Natural killer cell (primary cell): ENCODE data around the gene ARID2. TPM values are rescaled to one million over a fixed set of nuclear protein-coding genes. Genes with fewer than 3 reads are reported as not detected.
A peak's percentile ranks its signal among the peaks of the same experiment; 100 is the strongest.

Source experiments
- ATAC-seq, 3 donors: fragments of 150-1000 bp in 2 of 3; fragments of 200-7000 bp in 1 of 3; cut with Tn5 transposase; 1 replicate in 1 of 3; 2 replicates in 2 of 3; pipeline ENCODE4 v1.10.0; 2021; ENCODE audit warnings: mild to moderate bottlenecking in 2 of 3, moderate library complexity in 2 of 3
- DNase-seq, 2 donors: peaks; one replicate each; pipeline versions ENCODE4 v3.0.0 to v3.0.0-alpha.2; 2013 to 2021; ENCODE audit warnings: mixed read lengths in 1 of 2
- H3K27ac ChIP-seq: one replicate; pipeline ENCODE4 v1.5.1; 2013; ENCODE audit warnings: mild to moderate bottlenecking, low read length
- H3K27me3 ChIP-seq: one replicate; pipeline ENCODE4 v1.6.1; 2013; ENCODE audit warnings: low read length; ENCODE audit not compliant: control insufficient read depth, insufficient read depth
- H3K36me3 ChIP-seq: one replicate; pipeline ENCODE4 v1.6.1; 2013; ENCODE audit warnings: low read length; ENCODE audit not compliant: control insufficient read depth, insufficient read depth
- H3K4me1 ChIP-seq: one replicate; pipeline ENCODE4 v1.6.1; 2013; ENCODE audit warnings: low read length; ENCODE audit not compliant: control insufficient read depth, insufficient read depth
- H3K4me3 ChIP-seq: one replicate; pipeline ENCODE4 v1.5.1; 2013; ENCODE audit warnings: low read length
- H3K9me3 ChIP-seq: one replicate; pipeline ENCODE4 v1.6.1; 2013; ENCODE audit warnings: low read length; ENCODE audit not compliant: control insufficient read depth, insufficient read depth
- H3K27ac Mint-ChIP-seq, 2 donors: one replicate each; pipeline ENCODE4 v1.8.0; 2022; ENCODE audit warnings: mild to moderate bottlenecking in 2 of 2, mixed read lengths in 2 of 2, moderate library complexity in 1 of 2
- H3K27me3 Mint-ChIP-seq, 2 donors: one replicate each; pipeline ENCODE4 v1.8.0; 2022; ENCODE audit warnings: low read depth in 2 of 2, mixed read lengths in 2 of 2
- H3K36me3 Mint-ChIP-seq: one replicate; pipeline ENCODE4 v1.8.0; 2022; ENCODE audit warnings: mixed read lengths
- H3K4me1 Mint-ChIP-seq, 2 donors: one replicate each; pipeline ENCODE4 v1.8.0; 2022; ENCODE audit warnings: mixed read lengths in 2 of 2
- H3K4me3 Mint-ChIP-seq: one replicate; pipeline ENCODE4 v1.8.0; 2022; ENCODE audit warnings: mild to moderate bottlenecking, moderate library complexity, mixed read lengths
- H3K9me3 Mint-ChIP-seq, 2 donors: one replicate each; pipeline ENCODE4 v1.8.0; 2022; ENCODE audit warnings: mixed read lengths in 2 of 2
- CTCF ChIP-seq: fragments of 200-600 bp; IDR thresholded peaks from one replicate; pipeline ENCODE4 v1.8.0; 2022; ENCODE audit warnings: antibody characterized with exemption
- WGBS: methylation state at CpG from one replicate; pipeline ENCODE4 v1.1.7; 2013; ENCODE audit warnings: missing lambda C conversion rate; ENCODE audit not compliant: insufficient coverage; 5-methylcytosine and 5-hydroxymethylcytosine counted together
- intact Hi-C: fragments of 100-400 bp; cut with micrococcal nuclease; formaldehyde crosslinking; loops from one replicate; pipeline ENCODE4 v1.14.2; 2022
- total RNA-seq, 4 donors: library from RNA; stranded (reverse); fragments of 120-200 nt in 1 of 4; gene quantifications; one replicate each; pipeline versions ENCODE4 v1.2.3 to v1.2.4, GENCODE V29; 2013 to 2022

ARID2 gene
- total RNA-seq, 3 donors from 2014 or later (not counting 1 experiment from before 2014, with no cell fraction given), result 75.2 to 95.7 (median 79.8) TPM

- Histone ChIP-seq H3K4me1 (no peaks in the 10 kb centered on the region), H3K27ac (no peak overlapping the region), H3K4me3 (no peak overlapping the region), H3K36me3 (peaks cover 66% of the 10 kb centered on the region), H3K9me3 (no peaks in the 10 kb centered on the region), H3K27me3 (no peaks in the 10 kb centered on the region)
- Mint-ChIP-seq H3K4me3 (no peak overlapping the region), H3K36me3 (peaks cover 8% of the 10 kb centered on the region), H3K9me3 (no peaks in the 10 kb centered on the region), H3K4me1 (peaks cover 11 to 14% of the 10 kb centered on the region in 2 donors), H3K27me3 (no peaks in the 10 kb centered on the region), H3K27ac (peak overlapping the region; percentile 16 to 17)
- ATAC-seq, result no peak
- TF ChIP-seq CTCF, result no peak
- intact Hi-C loops, result no loop called here
- DNase-seq, result no peak
- WGBS, result 100% methylated on average over 1 of the region's 1 CpG
These were observed 215.3 kb downstream of the ARID2 start for GRCh38 chr12:45944771-45945170.

- Histone ChIP-seq H3K9me3 (no peaks in the 10 kb centered on the region), H3K36me3 (peaks cover 68% of the 10 kb centered on the region), H3K4me3 (no peak overlapping the region), H3K27me3 (no peaks in the 10 kb centered on the region), H3K27ac (no peak overlapping the region), H3K4me1 (no peaks in the 10 kb centered on the region)
- peaks cover 5% of the 10 kb centered on the region for H3K36me3 Mint-ChIP-seq
- no peak for TF ChIP-seq CTCF
- intact Hi-C loops, result no loop called here
- no peak overlapping the region for H3K27ac Mint-ChIP-seq
- ATAC-seq (no peak), DNase-seq (no peak)
- H3K4me1 Mint-ChIP-seq, result peaks cover 8 to 15% of the 10 kb centered on the region in 2 donors
- 100% methylated on average over 1 of the region's 1 CpG for WGBS
- H3K27me3 Mint-ChIP-seq, result no peaks in the 10 kb centered on the region
- no peak overlapping the region for H3K4me3 Mint-ChIP-seq
- H3K9me3 Mint-ChIP-seq, result no peaks in the 10 kb centered on the region
These were observed 216.9 kb downstream of the ARID2 start for GRCh38 chr12:45946435-45946834.

- Mint-ChIP-seq H3K9me3 (no peaks in the 10 kb centered on the region), H3K27ac (peak overlapping the region in 1 of 2 donors; percentile 6), H3K27me3 (no peaks in the 10 kb centered on the region), H3K4me3 (no peak overlapping the region), H3K36me3 (no peaks in the 10 kb centered on the region), H3K4me1 (peaks cover 5 to 6% of the 10 kb centered on the region in 2 donors)
- no peaks in the 10 kb centered on the region for H3K4me1 ChIP-seq
- H3K4me3 ChIP-seq, result no peak overlapping the region
- no peak for ATAC-seq
- intact Hi-C loops, result no loop called here
- H3K27ac ChIP-seq, result no peak overlapping the region
- no peaks in the 10 kb centered on the region for H3K9me3 ChIP-seq
- TF ChIP-seq CTCF, result no peak
- H3K36me3 ChIP-seq, result peaks cover 49% of the 10 kb centered on the region
- H3K27me3 ChIP-seq, result no peaks in the 10 kb centered on the region
- DNase-seq, result no peak
These were observed 219.0 kb downstream of the ARID2 start for GRCh38 chr12:45948546-45948945.
